Endodermal cell (in vitro differentiated cells): ENCODE data around the gene CRACR2B. TPM values are rescaled to one million over a fixed set of nuclear protein-coding genes. Genes with fewer than 3 reads are reported as not detected.

Experiments
- DNase-seq: peaks from one replicate; pipeline ENCODE4 v3.0.0-alpha.2; 2017
- H3K27ac ChIP-seq: 2 replicates; pipeline ENCODE4 v1.5.1; 2013; ENCODE audit warnings: mild to moderate bottlenecking, low read depth, low read length, moderate library complexity
- H3K27me3 ChIP-seq: 2 replicates; pipeline ENCODE4 v1.6.1; 2013; ENCODE audit warnings: mild to moderate bottlenecking, low read length, moderate library complexity; ENCODE audit not compliant: insufficient read depth, control insufficient read depth, poor library complexity, severe bottlenecking
- H3K36me3 ChIP-seq: 2 replicates; pipeline ENCODE4 v1.7.0; 2013; ENCODE audit warnings: mild to moderate bottlenecking, low read length, moderate library complexity; ENCODE audit not compliant: control insufficient read depth, insufficient read depth
- H3K4me1 ChIP-seq: one replicate; pipeline ENCODE4 v1.7.0; 2013; ENCODE audit warnings: low read length; ENCODE audit not compliant: control insufficient read depth, insufficient read depth
- H3K4me3 ChIP-seq: 2 replicates; pipeline ENCODE4 v1.5.1; 2013; ENCODE audit warnings: mild to moderate bottlenecking, low read length, moderate library complexity
- H3K9ac ChIP-seq: 2 replicates; pipeline ENCODE4 v1.6.1; 2013; ENCODE audit warnings: mild to moderate bottlenecking, low read length, moderate library complexity; ENCODE audit not compliant: poor library complexity, severe bottlenecking; ENCODE audit errors: extremely low read depth
- H3K9me3 ChIP-seq: 2 replicates; pipeline ENCODE4 v1.6.1; 2013; ENCODE audit warnings: mild to moderate bottlenecking, low read length, moderate library complexity; ENCODE audit not compliant: control insufficient read depth
- H3K27ac Mint-ChIP-seq: 2 replicates; pipeline ENCODE4 v1.8.0; 2020; ENCODE audit warnings: mixed read lengths
- H3K27me3 Mint-ChIP-seq: 2 replicates; pipeline ENCODE4 v1.8.0; 2021; ENCODE audit warnings: mild to moderate bottlenecking, mixed read lengths; ENCODE audit not compliant: insufficient read depth
- H3K36me3 Mint-ChIP-seq: 2 replicates; pipeline ENCODE4 v1.8.0; 2020; ENCODE audit warnings: low read depth, mixed read lengths
- H3K4me1 Mint-ChIP-seq: 2 replicates; pipeline ENCODE4 v1.8.0; 2020; ENCODE audit warnings: mixed read lengths
- H3K4me3 Mint-ChIP-seq: 2 replicates; pipeline ENCODE4 v1.8.0; 2020; ENCODE audit warnings: mild to moderate bottlenecking, moderate library complexity, mixed read lengths
- H3K9me3 Mint-ChIP-seq: 2 replicates; pipeline ENCODE4 v1.8.0; 2020; ENCODE audit warnings: mild to moderate bottlenecking, mixed read lengths
- WGBS, 2 experiments: methylation state at CpG; one replicate each; pipeline versions ENCODE4 v1.1.5 to v1.1.7; 2013; ENCODE audit warnings: missing lambda C conversion rate in 2 of 2, mixed read lengths in 1 of 2; ENCODE audit not compliant: insufficient coverage in 1 of 2, insufficient read length in 1 of 2; 5-methylcytosine and 5-hydroxymethylcytosine counted together
- total RNA-seq, 2 donors: library from RNA; stranded (reverse); fragmentation: NEBNext Ultra II Directional in 1 of 2; extraction: Animal tissue kit (Norgen Biotek cat#: 25700) in 1 of 2; gene quantifications; 2 replicates in 1 of 2; 3 replicates in 1 of 2; pipeline ENCODE4 v1.2.1, GENCODE V29; 2021
- TF ChIP-seq, protein P1 (sequence below): fragments of 200-600 bp; sonication (generic); conservative IDR thresholded peaks from 2 replicates; pipeline ENCODE4 v1.5.0; 2021; ENCODE audit warnings: antibody characterized with exemption, mild to moderate bottlenecking

CRACR2B gene
- total RNA-seq, 2 donors from 2014 or later, result 22.3 to 28.1 TPM

DNA sequence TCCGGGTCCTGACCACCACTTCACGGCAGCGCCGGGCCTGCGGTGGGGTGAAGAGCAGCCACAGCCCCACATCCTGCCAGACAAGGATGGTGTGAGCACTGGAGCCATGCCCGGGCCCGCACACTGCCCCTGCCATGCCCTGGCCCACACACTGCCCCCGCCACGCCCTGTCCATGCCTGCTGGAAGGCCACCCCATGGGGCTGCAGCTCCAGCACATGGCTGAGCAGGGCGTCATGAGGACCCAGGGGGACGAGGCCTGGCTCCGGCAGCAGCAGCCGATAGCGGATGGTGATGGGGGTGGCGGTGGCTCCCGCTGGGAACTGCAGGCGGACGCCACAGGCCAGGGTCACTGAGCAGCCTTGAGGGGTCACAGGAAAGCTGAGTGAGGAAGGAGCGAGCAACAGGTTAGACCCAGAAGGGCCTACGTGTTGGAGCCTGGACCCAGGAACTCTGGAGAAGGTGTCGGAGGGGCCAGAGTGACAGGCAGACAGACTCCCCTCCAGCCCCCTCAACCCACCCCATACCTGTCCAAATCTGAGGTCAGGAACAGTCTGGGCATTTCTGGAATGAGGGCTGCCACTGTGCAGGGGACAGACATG, 25.6 kb upstream of the CRACR2B start:
- no peak overlapping the region for H3K27ac ChIP-seq
- H3K4me3 Mint-ChIP-seq, result no peak overlapping the region
- peaks cover 5% of the 10 kb centered on the region for H3K36me3 ChIP-seq
- no peak overlapping the region for H3K27ac Mint-ChIP-seq
- peaks cover 6% of the 10 kb centered on the region for H3K36me3 Mint-ChIP-seq
- no peaks in the 10 kb centered on the region for H3K4me1 ChIP-seq
- no peak for DNase-seq
- no peaks in the 10 kb centered on the region for H3K9me3 ChIP-seq
- TF ChIP-seq, protein P1, sequence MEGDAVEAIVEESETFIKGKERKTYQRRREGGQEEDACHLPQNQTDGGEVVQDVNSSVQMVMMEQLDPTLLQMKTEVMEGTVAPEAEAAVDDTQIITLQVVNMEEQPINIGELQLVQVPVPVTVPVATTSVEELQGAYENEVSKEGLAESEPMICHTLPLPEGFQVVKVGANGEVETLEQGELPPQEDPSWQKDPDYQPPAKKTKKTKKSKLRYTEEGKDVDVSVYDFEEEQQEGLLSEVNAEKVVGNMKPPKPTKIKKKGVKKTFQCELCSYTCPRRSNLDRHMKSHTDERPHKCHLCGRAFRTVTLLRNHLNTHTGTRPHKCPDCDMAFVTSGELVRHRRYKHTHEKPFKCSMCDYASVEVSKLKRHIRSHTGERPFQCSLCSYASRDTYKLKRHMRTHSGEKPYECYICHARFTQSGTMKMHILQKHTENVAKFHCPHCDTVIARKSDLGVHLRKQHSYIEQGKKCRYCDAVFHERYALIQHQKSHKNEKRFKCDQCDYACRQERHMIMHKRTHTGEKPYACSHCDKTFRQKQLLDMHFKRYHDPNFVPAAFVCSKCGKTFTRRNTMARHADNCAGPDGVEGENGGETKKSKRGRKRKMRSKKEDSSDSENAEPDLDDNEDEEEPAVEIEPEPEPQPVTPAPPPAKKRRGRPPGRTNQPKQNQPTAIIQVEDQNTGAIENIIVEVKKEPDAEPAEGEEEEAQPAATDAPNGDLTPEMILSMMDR, result no peak
- no peaks in the 10 kb centered on the region for H3K9me3 Mint-ChIP-seq
- H3K9ac ChIP-seq, result no peak overlapping the region
- 93 to 97% methylated on average over 11 to 21 of the region's 21 CpGs for WGBS, 2 experiments
- no peak overlapping the region for H3K4me3 ChIP-seq
- no peaks in the 10 kb centered on the region for H3K27me3 Mint-ChIP-seq
- H3K4me1 Mint-ChIP-seq, result no peaks in the 10 kb centered on the region
- no peaks in the 10 kb centered on the region for H3K27me3 ChIP-seq

DNA sequence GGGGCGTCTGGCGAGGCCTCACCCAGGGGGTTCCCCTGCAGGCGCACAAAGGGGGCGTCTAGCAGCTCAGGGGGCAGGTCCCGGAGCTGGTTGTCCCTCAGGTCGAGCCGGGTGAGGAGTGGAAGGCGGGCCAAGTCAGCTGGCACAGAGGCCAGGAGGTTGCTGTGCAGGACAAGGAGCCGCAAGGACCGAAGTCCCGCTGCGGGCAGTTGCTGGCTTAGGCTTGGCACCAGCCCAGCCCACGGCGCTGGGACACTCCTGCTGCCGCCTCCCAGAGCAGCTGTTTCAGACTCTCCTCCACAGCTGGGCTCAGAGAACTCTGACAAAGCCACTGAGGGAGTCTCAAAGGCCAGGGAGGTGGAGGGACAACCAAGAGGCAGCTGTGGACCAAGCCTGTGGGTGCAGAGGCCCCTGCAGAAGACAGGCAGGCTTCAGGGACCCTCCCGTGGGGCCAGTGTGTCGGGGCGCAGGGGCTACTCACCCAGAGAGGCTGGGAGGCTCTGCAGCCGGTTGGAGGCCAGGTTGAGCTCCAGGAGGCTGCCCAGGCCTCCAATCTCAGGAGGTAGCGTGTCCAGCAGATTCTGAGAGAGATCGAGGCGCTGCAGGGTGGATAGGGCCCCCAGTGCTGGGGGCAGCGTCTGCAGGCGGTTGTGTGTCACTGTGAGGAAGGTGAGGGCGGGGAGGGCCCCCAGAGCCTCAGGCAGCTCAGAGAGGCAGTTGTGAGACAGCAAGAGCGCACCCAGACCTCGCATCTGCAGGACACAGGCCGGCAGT, 24.8 kb upstream of the CRACR2B start:
- Histone ChIP-seq H3K4me1 (no peaks in the 10 kb centered on the region), H3K27me3 (no peaks in the 10 kb centered on the region), H3K4me3 (no peak overlapping the region), H3K36me3 (peaks cover 5% of the 10 kb centered on the region), H3K27ac (no peak overlapping the region), H3K9me3 (no peaks in the 10 kb centered on the region), H3K9ac (no peak overlapping the region)
- Mint-ChIP-seq H3K27me3 (no peaks in the 10 kb centered on the region), H3K9me3 (no peaks in the 10 kb centered on the region), H3K27ac (no peak overlapping the region), H3K36me3 (peaks cover 6% of the 10 kb centered on the region), H3K4me1 (no peaks in the 10 kb centered on the region), H3K4me3 (no peak overlapping the region)
- WGBS, 2 experiments, result 92 to 95% methylated on average over 20 to 28 of the region's 28 CpGs
- TF ChIP-seq, protein P1, result no peak
- DNase-seq, result no peak

DNA sequence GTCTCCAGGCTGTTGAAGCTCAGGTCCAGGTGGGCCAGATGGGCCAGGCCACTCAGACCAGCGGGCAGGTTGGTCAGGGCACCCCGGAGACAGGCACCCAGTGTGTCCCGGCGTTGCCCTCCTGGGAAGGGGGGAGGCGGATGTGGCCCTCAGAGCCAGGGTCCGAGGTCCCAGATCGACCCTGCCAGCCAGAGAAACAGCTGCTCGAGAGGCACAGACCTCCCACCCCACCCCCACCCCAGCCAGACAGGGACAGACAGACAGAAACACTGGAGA, 24.3 kb upstream of the CRACR2B start:
- H3K27me3 Mint-ChIP-seq, result no peaks in the 10 kb centered on the region
- Histone ChIP-seq H3K4me3 (no peak overlapping the region), H3K27ac (no peak overlapping the region), H3K9ac (no peak overlapping the region), H3K4me1 (no peaks in the 10 kb centered on the region), H3K27me3 (no peaks in the 10 kb centered on the region), H3K9me3 (no peaks in the 10 kb centered on the region), H3K36me3 (peaks cover 5% of the 10 kb centered on the region)
- DNase-seq, result no peak
- no peaks in the 10 kb centered on the region for H3K9me3 Mint-ChIP-seq
- H3K4me3 Mint-ChIP-seq, result peak overlapping the region; percentile 63
- no peak overlapping the region for H3K27ac Mint-ChIP-seq
- WGBS, 2 experiments, result 89 to 94% methylated on average over 4 of the region's 8 CpGs
- TF ChIP-seq, protein P1, result no peak
- H3K4me1 Mint-ChIP-seq, result no peaks in the 10 kb centered on the region
- H3K36me3 Mint-ChIP-seq, result peaks cover 6% of the 10 kb centered on the region
